H9 (cell line): ENCODE data around the gene GPR161. TPM values are rescaled to one million over a fixed set of nuclear protein-coding genes. Genes with fewer than 3 reads are reported as not detected.

Source experiments
- DNase-seq: peaks from one replicate; pipeline ENCODE4 v3.0.0-alpha.2; 2017
- H2AFZ ChIP-seq: one replicate; pipeline ENCODE4 v1.6.1; 2013; ENCODE audit warnings: mild to moderate bottlenecking, low read length, control low read depth, moderate library complexity
- H2AK5ac ChIP-seq: 2 replicates; pipeline ENCODE4 v1.6.1; 2013; ENCODE audit warnings: low read length, control low read depth, mixed read lengths; ENCODE audit not compliant: insufficient read length
- H2BK120ac ChIP-seq: one replicate; pipeline ENCODE4 v1.6.1; 2013; ENCODE audit warnings: low read depth, mild to moderate bottlenecking, low read length, control low read depth, inconsistent platforms; ENCODE audit not compliant: poor library complexity, severe bottlenecking
- H2BK12ac ChIP-seq: 2 replicates; pipeline ENCODE4 v1.6.1; 2013; ENCODE audit warnings: low read length, control low read depth, mixed read lengths, low read depth; ENCODE audit not compliant: insufficient read length
- H2BK15ac ChIP-seq: 2 replicates; pipeline ENCODE4 v1.6.1; 2013; ENCODE audit warnings: low read depth, low read length, control low read depth
- H2BK20ac ChIP-seq: one replicate; pipeline ENCODE4 v1.6.1; 2013; ENCODE audit warnings: low read depth, mild to moderate bottlenecking, low read length, control low read depth, inconsistent platforms; ENCODE audit not compliant: poor library complexity, severe bottlenecking
- H2BK5ac ChIP-seq: 2 replicates; pipeline ENCODE4 v1.6.1; 2013; ENCODE audit warnings: low read length, control low read depth, mixed read lengths; ENCODE audit not compliant: insufficient read length
- H3K14ac ChIP-seq: 2 replicates; pipeline ENCODE4 v1.6.1; 2013; ENCODE audit warnings: low read length, control low read depth; ENCODE audit not compliant: insufficient read depth
- H3K18ac ChIP-seq: 2 replicates; pipeline ENCODE4 v1.6.1; 2013; ENCODE audit warnings: low read depth, mild to moderate bottlenecking, mixed read lengths, low read length, control low read depth; ENCODE audit not compliant: insufficient read length
- H3K23ac ChIP-seq: 2 replicates; pipeline ENCODE4 v1.6.1; 2013; ENCODE audit warnings: low read length, control low read depth, mixed read lengths, low read depth; ENCODE audit not compliant: insufficient read length
- H3K23me2 ChIP-seq: 2 replicates; pipeline ENCODE4 v1.6.1; 2013; ENCODE audit warnings: low read depth, mild to moderate bottlenecking, mixed read lengths, low read length, control low read depth; ENCODE audit not compliant: insufficient read length, poor library complexity, severe bottlenecking
- H3K27ac ChIP-seq: 2 replicates; pipeline ENCODE4 v1.5.1; 2013; ENCODE audit warnings: low read length, control low read depth, mixed read lengths, low read depth; ENCODE audit not compliant: insufficient read length
- H3K27me3 ChIP-seq: 2 replicates; pipeline ENCODE4 v1.6.1; 2013; ENCODE audit warnings: low read length, control low read depth, inconsistent platforms; ENCODE audit not compliant: insufficient read depth
- H3K4ac ChIP-seq: 2 replicates; pipeline ENCODE4 v1.6.1; 2013; ENCODE audit warnings: low read depth, mild to moderate bottlenecking, control low read depth, inconsistent platforms, low read length, moderate library complexity
- H3K4me1 ChIP-seq: 2 replicates; pipeline ENCODE4 v1.6.1; 2013; ENCODE audit warnings: low read length, control low read depth, inconsistent platforms; ENCODE audit not compliant: insufficient read depth
- H3K4me2 ChIP-seq: 2 replicates; pipeline ENCODE4 v1.6.1; 2013; ENCODE audit warnings: low read length, control low read depth, mixed read lengths; ENCODE audit not compliant: insufficient read length, insufficient read depth
- H3K56ac ChIP-seq: 2 replicates; pipeline ENCODE4 v1.6.1; 2013; ENCODE audit warnings: low read depth, mild to moderate bottlenecking, mixed read lengths, low read length, control low read depth; ENCODE audit not compliant: insufficient read length
- H3K79me1 ChIP-seq: 2 replicates; pipeline ENCODE4 v1.6.1; 2013; ENCODE audit warnings: low read depth, mild to moderate bottlenecking, moderate library complexity, low read length, control low read depth, inconsistent platforms; ENCODE audit not compliant: insufficient read depth, poor library complexity, severe bottlenecking
- H3K79me2 ChIP-seq: 2 replicates; pipeline ENCODE4 v1.6.1; 2013; ENCODE audit warnings: low read length, control low read depth, inconsistent platforms; ENCODE audit not compliant: insufficient read depth
- H3K9ac ChIP-seq: 2 replicates; pipeline ENCODE4 v1.6.1; 2013; ENCODE audit warnings: low read length, control low read depth, mixed read lengths; ENCODE audit not compliant: insufficient read length; ENCODE audit errors: extremely low read depth
- H3K9me3 ChIP-seq: one replicate; pipeline ENCODE4 v1.6.1; 2013; ENCODE audit warnings: low read depth, low read length, inconsistent platforms; ENCODE audit not compliant: control insufficient read depth
- H3T11ph ChIP-seq: one replicate; pipeline ENCODE4 v1.6.1; 2013; ENCODE audit warnings: mild to moderate bottlenecking, low read length, control low read depth, inconsistent platforms
- H4K20me1 ChIP-seq: one replicate; pipeline ENCODE4 v1.6.1; 2013; ENCODE audit not compliant: control insufficient read depth, insufficient read length, insufficient read depth
- H4K5ac ChIP-seq: 2 replicates; pipeline ENCODE4 v1.6.1; 2013; ENCODE audit warnings: low read depth, mild to moderate bottlenecking, mixed read lengths, low read length, control low read depth; ENCODE audit not compliant: insufficient read length
- H4K8ac ChIP-seq: replicated peaks from 2 replicates; pipeline ENCODE4 v1.6.1; 2013; ENCODE audit warnings: low read length, control low read depth, mixed read lengths, low read depth; ENCODE audit not compliant: insufficient read length
- H4K91ac ChIP-seq: 2 replicates; pipeline ENCODE4 v1.6.1; 2013; ENCODE audit warnings: low read depth, mild to moderate bottlenecking, moderate library complexity, mixed read lengths, low read length, control low read depth; ENCODE audit not compliant: insufficient read length
- H3K27ac Mint-ChIP-seq, 3 experiments: 2 replicates in 2 of 3; 3 replicates in 1 of 3; pipeline ENCODE4 v1.8.0; 2020 to 2021; ENCODE audit warnings: mixed read lengths in 3 of 3, mild to moderate bottlenecking in 1 of 3, moderate library complexity in 1 of 3
- H3K27me3 Mint-ChIP-seq: 2 replicates; pipeline ENCODE4 v1.8.0; 2021; ENCODE audit warnings: low read depth, mild to moderate bottlenecking, moderate library complexity, mixed read lengths
- H3K36me3 Mint-ChIP-seq, 3 experiments: 2 replicates in 2 of 3; 3 replicates in 1 of 3; pipeline ENCODE4 v1.8.0; 2020 to 2021; ENCODE audit warnings: low read depth in 3 of 3, mixed read lengths in 3 of 3; ENCODE audit not compliant: insufficient read depth in 1 of 3
- H3K4me1 Mint-ChIP-seq, 2 experiments: 2 replicates each; pipeline ENCODE4 v1.8.0; 2020; ENCODE audit warnings: mixed read lengths in 2 of 2
- H3K4me3 Mint-ChIP-seq, 2 experiments: 2 replicates in 1 of 2; 3 replicates in 1 of 2; pipeline ENCODE4 v1.8.0; 2020 to 2021; ENCODE audit warnings: mild to moderate bottlenecking in 2 of 2, mixed read lengths in 2 of 2, moderate library complexity in 1 of 2
- H3K9me3 Mint-ChIP-seq, 2 experiments: 2 replicates in 1 of 2; 3 replicates in 1 of 2; pipeline ENCODE4 v1.8.0; 2020; ENCODE audit warnings: mild to moderate bottlenecking in 2 of 2, mixed read lengths in 2 of 2, moderate library complexity in 1 of 2
- CTCF ChIP-seq: fragments of 200-600 bp; sonication (generic); conservative IDR thresholded peaks from 3 replicates; pipeline ENCODE4 v1.8.0; 2021; ENCODE audit warnings: antibody characterized with exemption, mild to moderate bottlenecking
- WGBS: extraction: QIAGEN DNeasy Blood & Tissue Kit; methylation state at CpG from one replicate; pipeline ENCODE4 v1.1.7; 2013; ENCODE audit warnings: missing lambda C conversion rate, low lambda C conversion rate, mixed read lengths; ENCODE audit not compliant: insufficient read length; ENCODE audit errors: extremely low coverage; 5-methylcytosine and 5-hydroxymethylcytosine counted together
- total RNA-seq: library from RNA; stranded (reverse); gene quantifications from 2 replicates; pipeline ENCODE4 v1.2.1, GENCODE V29; 2021

The GPR161 gene
- total RNA-seq, 1 experiment from 2014 or later: 10.6 TPM

- no peak overlapping the region for H3K9ac ChIP-seq
- no peaks in the 10 kb centered on the region for H3K23me2 ChIP-seq
- Mint-ChIP-seq H3K9me3 (no peaks in the 10 kb centered on the region), H3K27me3 (no peaks in the 10 kb centered on the region), H3K36me3 (peaks cover 0 to 26% (median 21%) of the 10 kb centered on the region in 3 experiments; a peak in 5 of 7 replicates), H3K4me3 (no peak overlapping the region), H3K4me1 (no peaks in the 10 kb centered on the region), H3K27ac (no peak overlapping the region)
- no peaks in the 10 kb centered on the region for H3K79me2 ChIP-seq
- no peak overlapping the region for H3T11ph ChIP-seq
- H3K27me3 ChIP-seq: no peaks in the 10 kb centered on the region
- no peak overlapping the region for H2AK5ac ChIP-seq
- no CpG with 5 or more reads among the region's 3 CpGs for WGBS
- H4K91ac ChIP-seq: no peak overlapping the region
- no peaks in the 10 kb centered on the region for H3K9me3 ChIP-seq
- no peak overlapping the region for H2BK12ac ChIP-seq
- no peak overlapping the region for H3K4me2 ChIP-seq
- no peak for DNase-seq
- H3K23ac ChIP-seq: no peak overlapping the region
- no peak for TF ChIP-seq CTCF
- H2BK20ac ChIP-seq: no peak overlapping the region
- no peak overlapping the region for H2BK120ac ChIP-seq
- H4K8ac ChIP-seq: no peak overlapping the region
- H3K56ac ChIP-seq: no peak overlapping the region
- H3K18ac ChIP-seq: no peak overlapping the region
- no peaks in the 10 kb centered on the region for H3K79me1 ChIP-seq
- no peak overlapping the region for H2BK5ac ChIP-seq
- H4K5ac ChIP-seq: no peak overlapping the region
- H4K20me1 ChIP-seq: no peaks in the 10 kb centered on the region
- no peak overlapping the region for H3K14ac ChIP-seq
- no peak overlapping the region for H2AFZ ChIP-seq
- H2BK15ac ChIP-seq: no peak overlapping the region
- H3K4ac ChIP-seq: no peak overlapping the region
- no peaks in the 10 kb centered on the region for H3K4me1 ChIP-seq
- no peak overlapping the region for H3K27ac ChIP-seq
These were observed 71.2 kb downstream of the GPR161 start for GRCh38 chr1:168065506-168065905.
